HCT116 (cell line): Measurements from ENCODE around the gene ANKLE1.

ENCODE experiments used
- EZH2phosphoT487 ChIP-seq: fragments of 200-600 bp; IDR thresholded peaks from 2 replicates; pipeline ENCODE4 v1.6.1; 2018; ENCODE audit warnings: antibody characterized with exemption, borderline replicate concordance
- JUND ChIP-seq: IDR thresholded peaks from 2 replicates; pipeline ENCODE4 v1.6.1; 2012
- MAX ChIP-seq: IDR thresholded peaks from 2 replicates; pipeline ENCODE4 v1.6.1; 2012
- POLR2A ChIP-seq: IDR thresholded peaks from 2 replicates; pipeline ENCODE4 v1.7.0; 2011; ENCODE audit warnings: borderline replicate concordance; ENCODE audit not compliant: insufficient read depth, insufficient read length; ENCODE audit errors: extremely low read depth
- TF ChIP-seq, protein P1 (sequence below), 3 experiments: fragments of 200-600 bp in 1 of 3; sonication (generic) in 1 of 3; IDR thresholded peaks in 2 of 3; conservative IDR thresholded peaks in 1 of 3; 2 replicates each; pipeline ENCODE4 v1.5.1; 2012 to 2017; ENCODE audit warnings: low read depth in 2 of 3, low read length in 2 of 3, antibody characterized with exemption in 1 of 3, borderline replicate concordance in 1 of 3, control low read depth in 1 of 3, mild to moderate bottlenecking in 1 of 3, mixed read lengths in 1 of 3, mixed run types in 1 of 3, moderate library complexity in 1 of 3; ENCODE audit not compliant: insufficient read depth in 1 of 3

DNA sequence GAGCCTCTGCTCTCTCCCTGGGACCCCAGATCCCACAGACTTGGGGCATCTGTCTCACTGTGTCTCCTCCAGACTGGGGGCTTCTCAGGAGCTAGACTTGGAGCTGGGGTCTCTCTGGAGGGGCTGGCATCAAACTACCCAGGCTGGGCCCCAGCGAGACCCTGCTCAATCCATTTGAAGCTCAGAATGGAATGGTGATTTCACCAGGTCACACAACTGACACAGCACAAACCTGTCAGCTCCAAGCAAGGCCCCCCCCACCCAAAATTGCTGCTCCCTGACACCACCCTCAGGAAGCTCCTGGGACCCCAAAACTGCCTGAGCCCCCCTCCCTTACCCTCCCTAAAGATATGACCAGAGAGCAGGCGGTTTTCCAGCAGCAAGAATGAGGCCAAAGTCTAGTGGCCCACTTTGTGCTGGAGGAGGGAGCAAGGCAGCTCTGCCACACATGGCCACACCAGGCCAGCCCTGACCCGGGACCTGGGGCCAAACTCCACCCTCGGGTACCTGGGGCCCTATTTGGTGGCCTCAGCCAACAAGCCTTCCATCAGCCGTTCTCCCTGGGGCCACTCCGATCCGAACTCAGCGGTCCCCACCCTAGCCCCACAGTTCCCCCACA is 38.4 kb upstream of the ANKLE1 start:
- TF ChIP-seq, protein P1, sequence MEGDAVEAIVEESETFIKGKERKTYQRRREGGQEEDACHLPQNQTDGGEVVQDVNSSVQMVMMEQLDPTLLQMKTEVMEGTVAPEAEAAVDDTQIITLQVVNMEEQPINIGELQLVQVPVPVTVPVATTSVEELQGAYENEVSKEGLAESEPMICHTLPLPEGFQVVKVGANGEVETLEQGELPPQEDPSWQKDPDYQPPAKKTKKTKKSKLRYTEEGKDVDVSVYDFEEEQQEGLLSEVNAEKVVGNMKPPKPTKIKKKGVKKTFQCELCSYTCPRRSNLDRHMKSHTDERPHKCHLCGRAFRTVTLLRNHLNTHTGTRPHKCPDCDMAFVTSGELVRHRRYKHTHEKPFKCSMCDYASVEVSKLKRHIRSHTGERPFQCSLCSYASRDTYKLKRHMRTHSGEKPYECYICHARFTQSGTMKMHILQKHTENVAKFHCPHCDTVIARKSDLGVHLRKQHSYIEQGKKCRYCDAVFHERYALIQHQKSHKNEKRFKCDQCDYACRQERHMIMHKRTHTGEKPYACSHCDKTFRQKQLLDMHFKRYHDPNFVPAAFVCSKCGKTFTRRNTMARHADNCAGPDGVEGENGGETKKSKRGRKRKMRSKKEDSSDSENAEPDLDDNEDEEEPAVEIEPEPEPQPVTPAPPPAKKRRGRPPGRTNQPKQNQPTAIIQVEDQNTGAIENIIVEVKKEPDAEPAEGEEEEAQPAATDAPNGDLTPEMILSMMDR (IDR thresholded peaks at IDR 0.05 in 2 of 3, conservative IDR thresholded peaks at IDR 0.05 in 1 of 3; ENCODE audit: borderline replicate concordance in 1 of 3, insufficient read depth in 1 of 3, low read depth in 2 of 3, low read length in 2 of 3), result no peak
- TF ChIP-seq MAX (no peak), EZH2phosphoT487 (no peak), POLR2A (no peak), JUND (no peak)
